ENCODE results near the gene MTHFS.
"Not testable (repeated sequence)": the region's sequence is repeated elsewhere in the genome, so short reads cannot be mapped to it uniquely, and the experiment has no call there.

Gene MTHFS

GRCh38 chr15:79915776-79916501 lies 19.1 kb upstream of the MTHFS start:
- not testable (repeated sequence) for DNase-seq

- no peak for DNase-seq
Measured at GRCh38 chr15:79914728-79915127, 17.9 kb upstream of the MTHFS start.

- DNase-seq, result not testable (repeated sequence)
Measured at GRCh38 chr15:79909556-79910335, 12.9 kb upstream of the MTHFS start.

- DNase-seq, result no peak
Measured at GRCh38 chr15:79904271-79904670, 7.5 kb upstream of the MTHFS start.

GRCh38 chr15:79903626-79904025 lies 6.8 kb upstream of the MTHFS start:
- no peak for DNase-seq

- no peak for DNase-seq
Measured at GRCh38 chr15:79903144-79903543, 6.3 kb upstream of the MTHFS start.

- DNase-seq, result no peak
Measured at GRCh38 chr15:79901958-79902357, 5.1 kb upstream of the MTHFS start.

GRCh38 chr15:79900818-79901378 lies 4.1 kb upstream of the MTHFS start:
- not testable (repeated sequence) for DNase-seq

GRCh38 chr15:79900087-79900486 lies 3.3 kb upstream of the MTHFS start:
- no peak for DNase-seq

- not testable (repeated sequence) for DNase-seq
Measured at GRCh38 chr15:79898786-79899185, 2.0 kb upstream of the MTHFS start.

- DNase-seq, result no peak
Measured at GRCh38 chr15:79898369-79898768, 1.6 kb upstream of the MTHFS start.

GRCh38 chr15:79897701-79898113 lies 893 bp upstream of the MTHFS start:
- peak; percentile 66 for DNase-seq

- no peak for DNase-seq
Measured at GRCh38 chr15:79897380-79897678, 515 bp upstream of the MTHFS start.

GRCh38 chr15:79896131-79896633 lies 632 bp downstream of the MTHFS start:
- no peak for DNase-seq

- DNase-seq, result no peak
Measured at GRCh38 chr15:79887054-79887930, 9.5 kb downstream of the MTHFS start.

- DNase-seq, result no peak
Measured at GRCh38 chr15:79886124-79886523, 10.7 kb downstream of the MTHFS start.

- DNase-seq, result no peak
Measured at GRCh38 chr15:79884204-79884596, 12.6 kb downstream of the MTHFS start.

- no peak for DNase-seq
Measured at GRCh38 chr15:79883579-79884203, 13.1 kb downstream of the MTHFS start.

GRCh38 chr15:79881668-79882067 lies 15.1 kb downstream of the MTHFS start:
- no peak for DNase-seq

GRCh38 chr15:79881254-79881653 lies 15.6 kb downstream of the MTHFS start:
- no peak for DNase-seq

GRCh38 chr15:79878078-79878705 lies 18.6 kb downstream of the MTHFS start:
- no peak for DNase-seq

GRCh38 chr15:79875213-79875612 lies 21.6 kb downstream of the MTHFS start:
- no peak for DNase-seq
